ENCODE measurements around the gene PLEKHH3.

Gene PLEKHH3

DNA sequence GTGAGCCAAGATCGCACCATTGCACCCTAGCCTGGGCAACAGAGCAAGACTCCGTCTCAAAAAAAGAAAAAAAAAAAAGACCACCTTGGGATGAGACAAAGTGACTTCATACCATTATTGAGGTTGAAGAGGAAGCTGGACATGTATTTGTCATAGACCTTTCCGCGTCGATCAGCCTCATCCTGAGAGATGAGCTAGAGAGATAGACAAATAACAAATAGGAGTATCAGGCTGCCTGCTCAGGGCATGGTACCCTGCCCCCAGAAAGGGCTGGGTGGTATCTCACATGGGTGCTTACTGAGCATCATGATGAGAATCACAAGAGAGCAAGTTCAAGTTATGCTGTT, 27.7 kb upstream of the PLEKHH3 start:
- peaks cover 60% of the 10 kb centered on the region for H3K36me3 ChIP-seq (replicated peaks; ENCODE audit: low read depth, low read length)
- peak overlapping the region; percentile 92 for H3K27ac ChIP-seq (ENCODE audit: low read length)

DNA sequence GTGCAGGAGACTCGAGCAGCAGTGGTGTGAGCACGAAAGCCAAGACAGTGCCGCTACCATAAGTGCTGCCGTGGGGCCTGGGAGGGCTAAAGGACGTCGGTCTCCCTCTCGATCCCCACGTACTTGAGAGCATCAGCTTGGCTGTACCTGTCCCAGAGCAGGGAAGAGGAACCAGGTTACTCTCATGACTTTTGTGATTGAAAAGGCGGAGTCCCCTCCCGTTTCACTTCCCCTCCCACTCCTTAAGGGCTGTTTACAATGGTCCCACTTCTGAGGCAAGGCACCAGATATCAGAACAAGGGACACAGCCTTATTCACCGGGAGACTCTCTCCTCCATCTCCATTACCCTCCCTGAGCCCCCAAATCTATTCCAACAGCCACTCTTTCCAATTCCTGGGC, 25.7 kb upstream of the PLEKHH3 start:
- Histone ChIP-seq H3K36me3 (replicated peaks; ENCODE audit: low read depth, low read length) (peaks cover 53% of the 10 kb centered on the region), H2AFZ (ENCODE audit: low read depth, low read length) (no peak overlapping the region), H3K4me2 (ENCODE audit: low read length) (peak overlapping the region; percentile 63), H4K20me1 (ENCODE audit: insufficient read depth, low read length) (no peaks in the 10 kb centered on the region), H3K4me3 (ENCODE audit: low read length) (peak overlapping the region; percentile 27; the same call in 1 of the 2 replicates), H3K27me3 (ENCODE audit: low read depth, low read length) (no peaks in the 10 kb centered on the region), H3K4me1 (ENCODE audit: low read length) (peaks cover 63% of the 10 kb centered on the region), H3K27ac (ENCODE audit: low read length) (peak overlapping the region; percentile 78), H3K9ac (ENCODE audit: low read length) (peak overlapping the region; percentile 64), H3K79me2 (ENCODE audit: low read length) (no peaks in the 10 kb centered on the region), H3K9me3 (ENCODE audit: insufficient read depth, low read length) (no peaks in the 10 kb centered on the region)
- TF ChIP-seq, protein P1, sequence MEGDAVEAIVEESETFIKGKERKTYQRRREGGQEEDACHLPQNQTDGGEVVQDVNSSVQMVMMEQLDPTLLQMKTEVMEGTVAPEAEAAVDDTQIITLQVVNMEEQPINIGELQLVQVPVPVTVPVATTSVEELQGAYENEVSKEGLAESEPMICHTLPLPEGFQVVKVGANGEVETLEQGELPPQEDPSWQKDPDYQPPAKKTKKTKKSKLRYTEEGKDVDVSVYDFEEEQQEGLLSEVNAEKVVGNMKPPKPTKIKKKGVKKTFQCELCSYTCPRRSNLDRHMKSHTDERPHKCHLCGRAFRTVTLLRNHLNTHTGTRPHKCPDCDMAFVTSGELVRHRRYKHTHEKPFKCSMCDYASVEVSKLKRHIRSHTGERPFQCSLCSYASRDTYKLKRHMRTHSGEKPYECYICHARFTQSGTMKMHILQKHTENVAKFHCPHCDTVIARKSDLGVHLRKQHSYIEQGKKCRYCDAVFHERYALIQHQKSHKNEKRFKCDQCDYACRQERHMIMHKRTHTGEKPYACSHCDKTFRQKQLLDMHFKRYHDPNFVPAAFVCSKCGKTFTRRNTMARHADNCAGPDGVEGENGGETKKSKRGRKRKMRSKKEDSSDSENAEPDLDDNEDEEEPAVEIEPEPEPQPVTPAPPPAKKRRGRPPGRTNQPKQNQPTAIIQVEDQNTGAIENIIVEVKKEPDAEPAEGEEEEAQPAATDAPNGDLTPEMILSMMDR (IDR thresholded peaks at IDR 0.05; ENCODE audit: low read depth, low read length), result no peak
- TF ChIP-seq EZH2phosphoT487 (IDR thresholded peaks at IDR 0.05; ENCODE audit: low read depth), result no peak

More for the DNA sequence above, 27.7 kb upstream of the PLEKHH3 start:
- no peaks in the 10 kb centered on the region for H3K9me3 ChIP-seq (ENCODE audit: insufficient read depth, low read length)
- H3K4me2 ChIP-seq (ENCODE audit: low read length), result peak overlapping the region; percentile 63
- H3K4me1 ChIP-seq (ENCODE audit: low read length), result peaks cover 83% of the 10 kb centered on the region
- H3K4me3 ChIP-seq (ENCODE audit: low read length), result peak overlapping the region; percentile 15; the same call in 1 of the 2 replicates
- TF ChIP-seq EZH2phosphoT487 (IDR thresholded peaks at IDR 0.05; ENCODE audit: low read depth), result no peak
- TF ChIP-seq, protein P1 (IDR thresholded peaks at IDR 0.05; ENCODE audit: low read depth, low read length), result no peak
- H3K9ac ChIP-seq (ENCODE audit: low read length), result peak overlapping the region; percentile 54
- no peaks in the 10 kb centered on the region for H3K27me3 ChIP-seq (ENCODE audit: low read depth, low read length)
- no peaks in the 10 kb centered on the region for H4K20me1 ChIP-seq (ENCODE audit: insufficient read depth, low read length)
- no peaks in the 10 kb centered on the region for H3K79me2 ChIP-seq (ENCODE audit: low read length)
- no peak overlapping the region for H2AFZ ChIP-seq (ENCODE audit: low read depth, low read length)

DNA sequence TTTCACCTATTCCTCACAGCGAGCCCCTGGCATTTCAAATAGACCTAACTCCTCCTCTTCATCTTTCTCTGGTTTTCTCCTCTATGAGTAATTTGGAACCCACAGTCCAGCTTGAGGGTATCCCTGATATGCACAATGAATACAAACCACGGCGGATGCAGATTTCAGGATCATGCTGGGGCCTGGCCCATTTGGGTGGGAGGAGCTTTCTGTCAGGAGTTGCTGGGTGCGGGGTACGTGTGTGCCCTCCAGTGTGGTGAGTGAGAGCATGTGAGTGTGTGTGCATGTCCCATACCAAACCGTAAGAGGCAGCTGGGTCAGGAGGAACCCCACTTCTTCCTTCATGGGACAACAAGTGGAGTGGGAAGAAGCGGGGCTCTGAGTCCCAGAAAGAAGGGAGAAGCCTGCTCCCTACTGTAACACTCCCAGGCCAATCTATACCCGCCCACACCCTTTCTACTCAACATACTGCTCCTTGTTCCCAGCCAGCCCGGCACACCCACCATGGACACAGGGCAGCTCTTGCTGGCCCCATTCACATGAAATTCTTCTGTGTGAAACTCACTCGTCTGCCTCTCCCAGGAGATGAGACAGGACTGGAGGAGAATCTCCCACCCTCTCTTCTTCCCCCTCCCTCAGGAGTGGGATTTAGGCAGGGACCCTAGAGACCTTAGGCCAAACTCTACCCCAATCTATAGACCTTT, 23.9 kb upstream of the PLEKHH3 start:
- no peak overlapping the region for H3K4me2 ChIP-seq (ENCODE audit: low read length)
- H4K20me1 ChIP-seq (ENCODE audit: insufficient read depth, low read length), result no peaks in the 10 kb centered on the region
- no peak for TF ChIP-seq EZH2phosphoT487 (IDR thresholded peaks at IDR 0.05; ENCODE audit: low read depth)
- TF ChIP-seq, protein P1 (IDR thresholded peaks at IDR 0.05; ENCODE audit: low read depth, low read length), result no peak
- no peak overlapping the region for H2AFZ ChIP-seq (ENCODE audit: low read depth, low read length)
- H3K4me1 ChIP-seq (ENCODE audit: low read length), result peaks cover 46% of the 10 kb centered on the region
- H3K36me3 ChIP-seq (replicated peaks; ENCODE audit: low read depth, low read length), result peaks cover 54% of the 10 kb centered on the region
- no peak overlapping the region for H3K9ac ChIP-seq (ENCODE audit: low read length)
- H3K27me3 ChIP-seq (ENCODE audit: low read depth, low read length), result no peaks in the 10 kb centered on the region
- H3K4me3 ChIP-seq (ENCODE audit: low read length), result no peak overlapping the region
- H3K9me3 ChIP-seq (ENCODE audit: insufficient read depth, low read length), result no peaks in the 10 kb centered on the region
- no peaks in the 10 kb centered on the region for H3K79me2 ChIP-seq (ENCODE audit: low read length)
- no peak overlapping the region for H3K27ac ChIP-seq (ENCODE audit: low read length)

DNA sequence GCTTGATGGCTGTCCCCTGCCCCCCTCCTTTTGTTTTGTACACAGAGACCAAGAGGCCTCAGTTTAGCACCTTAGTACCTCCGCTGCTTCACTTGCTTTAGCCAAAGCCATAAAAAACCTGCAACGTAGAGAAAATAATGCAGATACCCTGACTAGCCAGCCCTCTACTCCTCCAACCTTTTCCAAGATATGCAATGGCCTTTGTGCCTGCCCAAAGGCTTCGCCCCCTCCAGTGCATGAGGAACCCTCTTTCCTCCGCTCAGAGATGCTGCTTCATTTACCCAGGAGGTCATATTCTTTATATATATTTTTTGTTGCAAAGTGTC, 22.6 kb upstream of the PLEKHH3 start:
- Histone ChIP-seq H3K27me3 (ENCODE audit: low read depth, low read length) (no peaks in the 10 kb centered on the region), H3K79me2 (ENCODE audit: low read length) (no peaks in the 10 kb centered on the region), H3K4me3 (ENCODE audit: low read length) (no peak overlapping the region), H3K4me1 (ENCODE audit: low read length) (peaks cover 35% of the 10 kb centered on the region), H3K36me3 (replicated peaks; ENCODE audit: low read depth, low read length) (peaks cover 61% of the 10 kb centered on the region), H3K9me3 (ENCODE audit: insufficient read depth, low read length) (no peaks in the 10 kb centered on the region), H3K27ac (ENCODE audit: low read length) (no peak overlapping the region), H4K20me1 (ENCODE audit: insufficient read depth, low read length) (no peaks in the 10 kb centered on the region), H2AFZ (ENCODE audit: low read depth, low read length) (no peak overlapping the region), H3K9ac (ENCODE audit: low read length) (no peak overlapping the region), H3K4me2 (ENCODE audit: low read length) (no peak overlapping the region)
- TF ChIP-seq EZH2phosphoT487 (IDR thresholded peaks at IDR 0.05; ENCODE audit: low read depth), result no peak
- TF ChIP-seq, protein P1 (IDR thresholded peaks at IDR 0.05; ENCODE audit: low read depth, low read length), result no peak
